HG02973 (cell line): ENCODE data around the gene OCA2.
"Not testable (repeated sequence)": the region's sequence is repeated elsewhere in the genome, so short reads cannot be mapped to it uniquely, and the experiment has no call there.

Experiments
- ATAC-seq: cut with Tn5 transposase; IDR thresholded peaks from one replicate; pipeline ENCODE4 v1.9.1; 2021; ENCODE audit warnings: moderate library complexity; ENCODE audit not compliant: unreplicated experiment

OCA2 gene

DNA sequence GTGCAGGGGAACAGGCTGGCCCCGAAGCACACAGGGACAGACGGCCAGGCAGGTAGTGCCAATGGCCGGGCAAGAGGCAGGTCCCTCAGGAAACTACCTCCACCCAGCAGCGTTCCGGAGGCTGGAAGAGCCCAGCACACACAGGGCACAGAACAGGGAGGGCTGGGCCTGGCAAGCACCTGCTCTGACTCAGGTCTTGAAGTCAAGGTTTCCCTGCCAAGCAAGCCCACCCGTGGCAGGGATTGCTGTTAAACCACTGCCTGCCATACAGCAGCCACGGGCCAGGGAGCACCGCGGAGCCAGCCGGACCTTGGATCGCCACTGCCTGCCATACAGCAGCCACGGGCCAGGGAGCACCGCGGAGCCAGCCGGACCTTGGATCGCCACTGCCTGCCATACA, 22.5 kb upstream of the OCA2 start:
- not testable (repeated sequence) for ATAC-seq

DNA sequence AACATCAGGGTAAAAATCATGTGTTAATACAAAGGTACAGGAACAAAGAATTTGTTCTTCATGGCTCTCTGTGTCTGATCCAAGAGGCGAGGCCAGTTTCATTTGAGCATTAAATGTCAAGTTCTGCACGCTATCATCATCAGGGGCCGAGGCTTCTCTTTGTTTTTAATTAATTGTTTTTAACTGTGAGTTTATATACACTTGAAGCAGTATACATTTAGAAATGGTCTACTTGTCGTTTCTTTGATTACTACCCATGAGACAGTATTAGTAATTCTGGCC, 21.2 kb upstream of the OCA2 start:
- no peak for ATAC-seq

DNA sequence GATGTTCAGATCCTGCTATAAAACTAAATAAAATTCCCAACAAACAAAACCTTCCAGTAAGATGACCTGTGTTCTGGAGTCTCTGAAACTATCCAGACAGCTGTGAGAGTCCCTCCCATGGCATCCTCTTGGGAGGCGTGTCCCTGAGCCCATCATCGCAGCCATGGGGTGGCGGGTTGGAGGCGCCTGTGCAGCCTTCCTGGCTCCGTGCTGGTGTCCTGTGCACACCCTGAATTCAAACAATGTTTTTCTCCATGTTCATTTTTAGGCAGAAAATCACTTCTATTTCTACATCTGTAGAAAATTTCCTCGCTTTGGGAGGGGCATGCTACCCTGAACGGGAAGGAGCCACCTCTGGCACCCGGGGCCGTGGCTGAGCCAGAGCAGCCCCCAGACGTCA, 19.4 kb upstream of the OCA2 start:
- ATAC-seq: no peak

DNA sequence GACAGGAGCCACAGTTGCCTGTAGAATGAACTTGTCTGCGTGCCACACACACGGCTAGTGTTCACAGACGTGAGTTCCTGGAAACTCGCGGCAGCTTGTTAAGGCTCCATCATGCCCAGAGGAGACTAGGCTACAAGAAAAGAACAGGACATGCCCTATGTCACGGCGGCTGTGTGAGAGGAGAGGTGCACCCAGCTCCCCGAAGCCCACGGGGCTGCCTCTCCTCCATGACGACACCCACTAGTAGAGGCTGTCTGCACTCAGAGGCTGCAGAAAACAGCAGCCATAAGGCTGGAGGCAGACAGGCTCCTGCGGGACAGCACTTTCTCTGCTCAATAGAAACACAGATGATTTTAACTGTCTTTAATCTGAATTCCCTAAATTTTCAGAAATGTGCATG, 19.0 kb upstream of the OCA2 start:
- ATAC-seq: no peak

DNA sequence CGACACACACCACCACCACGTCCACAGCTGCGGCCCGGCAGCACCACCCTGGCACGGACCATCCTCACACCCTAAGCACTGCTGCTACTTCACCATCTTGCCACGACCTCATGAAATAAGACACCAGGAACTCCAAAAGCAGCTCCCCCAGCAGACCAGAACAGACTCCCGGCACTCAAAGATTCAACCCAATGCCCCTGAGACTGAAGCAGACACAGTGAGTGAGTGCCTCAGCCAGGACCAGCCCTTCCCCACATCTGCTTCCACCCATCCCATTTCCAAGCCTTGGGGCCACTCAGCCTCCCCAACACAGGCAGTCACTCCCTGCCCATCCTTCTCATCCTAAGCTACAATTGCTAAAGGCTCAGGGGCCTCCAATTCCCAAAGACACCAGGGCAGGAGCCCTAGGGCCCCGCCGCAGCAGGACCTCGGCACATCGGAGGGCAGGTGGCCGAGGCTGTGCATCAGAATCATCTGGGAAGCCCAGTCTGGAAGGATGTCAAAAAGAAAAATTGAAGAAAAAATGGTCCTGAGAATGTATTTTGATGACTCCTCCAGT, 18.4 kb upstream of the OCA2 start:
- ATAC-seq: no peak

DNA sequence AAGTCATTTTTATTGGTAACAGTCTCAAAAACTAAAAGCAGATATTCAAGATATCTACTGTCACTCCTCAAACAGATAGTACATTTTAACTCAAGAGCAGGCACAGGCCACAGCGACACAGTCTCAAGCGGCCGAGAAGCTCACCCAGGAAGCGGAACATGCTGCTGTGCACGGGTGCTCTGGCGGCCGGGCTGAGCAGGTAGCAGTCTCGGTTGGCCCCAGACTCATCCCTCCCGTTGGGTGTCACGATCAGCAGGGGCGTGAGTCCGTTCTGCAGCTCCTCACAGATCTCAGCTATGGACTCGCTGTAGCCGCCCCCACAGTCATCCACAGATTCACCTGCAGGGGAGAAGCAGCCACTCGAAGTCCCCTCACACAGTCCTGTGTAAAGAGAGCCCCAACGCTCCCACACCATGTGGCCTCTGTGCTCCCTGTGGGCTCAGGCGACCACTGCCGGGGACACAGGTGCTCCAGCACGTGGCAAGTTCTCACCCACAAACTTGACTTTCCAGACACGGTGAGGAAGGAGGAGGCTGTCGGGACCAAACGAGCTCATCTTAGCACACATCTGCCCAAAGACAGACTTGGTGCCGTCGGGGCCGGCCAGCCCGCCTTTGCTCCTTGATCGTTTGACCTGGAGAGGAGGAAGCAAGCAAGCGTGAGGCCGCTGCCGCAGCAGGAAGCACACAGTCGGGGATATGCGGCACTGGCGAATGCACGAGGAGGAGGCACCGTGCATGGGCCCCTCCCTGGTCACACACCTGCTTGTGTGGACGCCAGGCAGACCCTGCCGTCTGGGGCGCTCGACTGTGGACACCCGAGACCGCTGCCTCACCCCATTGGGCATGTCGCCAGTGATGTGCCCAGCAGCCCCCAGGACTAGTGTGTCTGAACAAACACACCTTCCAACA, 17.7 kb upstream of the OCA2 start:
- ATAC-seq: no peak

DNA sequence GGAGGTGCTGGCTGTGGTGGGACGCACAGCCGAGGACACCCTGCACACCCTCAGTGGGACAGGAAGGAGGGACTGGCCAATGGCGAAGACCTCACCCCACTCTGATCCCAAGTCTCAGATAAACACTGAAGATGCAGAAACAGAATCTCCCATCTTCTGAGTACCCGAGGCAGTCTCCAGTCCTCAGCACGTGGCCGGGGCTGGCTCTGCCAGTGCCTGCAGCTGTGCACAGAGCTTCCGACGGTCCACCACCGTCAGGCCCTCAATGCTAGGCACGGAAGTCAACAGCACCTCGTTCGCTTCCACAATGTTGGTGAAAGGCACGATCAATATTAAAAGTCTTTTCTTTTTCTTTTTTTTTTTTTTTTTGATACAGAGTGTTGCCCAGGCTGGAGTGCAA, 16.8 kb upstream of the OCA2 start:
- no peak for ATAC-seq

DNA sequence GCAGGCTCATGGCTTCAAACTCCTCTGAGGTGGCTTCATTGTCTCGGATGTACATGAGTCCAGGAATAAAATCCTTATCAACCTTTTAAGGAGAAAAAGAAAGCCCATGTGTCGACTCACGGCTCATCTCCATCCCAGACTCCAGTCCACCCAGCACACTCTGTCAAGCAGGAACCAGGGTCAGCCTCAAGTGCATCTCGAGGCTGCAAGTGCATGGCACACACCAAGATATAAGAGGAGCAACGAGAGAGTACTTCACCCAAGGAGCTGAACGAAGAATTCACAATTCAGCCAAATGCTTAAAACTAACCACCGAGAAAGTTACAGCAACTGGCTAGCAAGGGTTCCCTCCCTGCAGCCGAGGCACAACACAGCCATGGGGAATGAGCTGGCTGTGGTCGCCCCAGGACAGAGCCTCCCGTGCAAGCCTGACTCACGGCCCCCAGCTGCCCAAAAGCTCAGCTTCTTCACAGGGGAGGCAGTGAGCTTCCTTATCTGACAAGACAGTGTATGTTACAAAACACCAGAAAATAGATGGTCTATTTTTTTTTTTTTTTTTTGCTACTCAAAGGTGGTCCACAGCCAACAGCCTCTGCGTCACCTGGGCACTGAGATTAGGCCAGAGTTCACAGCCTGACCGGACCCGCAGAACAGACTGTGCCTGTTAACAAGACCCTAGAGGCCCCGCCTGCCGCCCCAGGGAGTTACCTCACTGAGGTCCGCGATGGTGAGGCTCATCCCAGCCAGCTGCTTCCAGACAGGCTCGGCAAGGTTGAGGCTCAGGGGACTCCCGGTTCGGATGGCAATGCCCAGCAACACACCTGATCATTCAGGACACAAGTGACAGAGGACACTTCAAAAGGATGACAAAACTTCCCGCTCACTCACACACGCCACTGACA, 15.9 kb upstream of the OCA2 start:
- no peak for ATAC-seq

DNA sequence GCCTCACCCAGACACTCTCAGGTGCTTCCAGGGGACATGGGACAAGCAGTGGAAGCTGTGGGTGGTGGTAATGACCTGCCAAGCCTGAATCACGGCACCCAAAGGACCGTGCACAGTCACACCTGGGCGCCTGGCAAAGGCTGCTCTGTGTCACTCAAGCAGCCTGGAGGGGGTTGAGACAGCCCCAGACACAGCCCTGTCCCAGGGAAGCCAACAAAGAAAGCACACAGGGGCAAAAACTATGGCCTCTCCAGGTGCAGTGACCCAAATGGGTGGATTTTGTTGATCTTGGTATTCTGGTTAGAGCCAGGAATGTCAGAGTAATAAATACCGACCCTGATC, 15.0 kb upstream of the OCA2 start:
- no peak for ATAC-seq

DNA sequence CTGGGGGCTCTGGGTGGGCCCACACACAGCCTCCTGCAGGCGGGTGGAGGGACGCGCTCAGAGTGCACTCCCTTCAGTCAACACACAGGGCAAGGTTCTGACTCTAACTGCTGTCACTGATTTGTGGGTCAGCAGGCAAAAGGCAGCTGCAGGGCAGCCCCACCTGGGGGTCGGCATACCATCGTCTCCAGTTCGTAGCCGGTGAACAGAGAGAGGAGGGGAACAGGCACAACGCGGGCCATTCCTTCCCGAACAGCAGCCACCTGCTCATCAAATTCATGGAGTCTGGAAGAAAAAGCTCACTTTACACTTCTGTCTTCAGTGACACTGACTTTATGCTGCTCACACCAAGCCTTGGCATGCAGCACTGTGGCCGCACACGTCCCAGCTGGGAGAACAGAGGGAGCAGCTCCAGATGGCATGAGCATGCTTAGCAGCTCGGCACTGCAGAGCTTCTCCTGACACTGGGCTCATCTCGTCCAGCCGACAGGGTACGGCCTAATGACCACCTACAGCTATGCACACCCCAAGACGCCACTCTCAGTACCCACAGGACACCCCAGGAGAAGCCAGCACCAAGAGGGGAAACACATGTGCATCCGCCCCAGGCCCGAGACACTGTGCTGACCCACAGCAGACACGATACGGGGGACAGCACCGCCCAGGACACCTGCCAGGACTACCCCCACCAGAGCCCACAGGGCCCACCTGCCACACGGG, 14.4 kb upstream of the OCA2 start:
- ATAC-seq: no peak

DNA sequence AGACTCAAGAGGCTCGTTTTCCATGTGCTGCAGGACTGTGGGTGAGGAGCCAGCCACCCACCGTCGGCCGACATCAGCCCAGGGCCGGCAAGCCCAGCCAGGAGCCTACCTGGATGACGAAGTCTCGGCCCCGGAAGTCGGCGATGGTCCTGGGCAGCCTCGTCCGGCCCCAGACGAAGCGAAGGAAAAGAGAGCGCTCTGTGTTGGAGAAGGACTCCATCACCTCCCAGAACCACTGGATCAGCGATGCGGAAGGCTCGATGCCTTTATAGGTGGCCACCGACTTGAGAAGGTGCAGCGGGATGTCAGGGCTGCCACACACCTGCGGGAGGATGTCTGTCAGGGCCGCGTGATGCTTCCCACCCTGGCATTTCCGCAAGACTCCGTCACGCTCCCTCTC, 13.8 kb upstream of the OCA2 start:
- ATAC-seq: no peak

DNA sequence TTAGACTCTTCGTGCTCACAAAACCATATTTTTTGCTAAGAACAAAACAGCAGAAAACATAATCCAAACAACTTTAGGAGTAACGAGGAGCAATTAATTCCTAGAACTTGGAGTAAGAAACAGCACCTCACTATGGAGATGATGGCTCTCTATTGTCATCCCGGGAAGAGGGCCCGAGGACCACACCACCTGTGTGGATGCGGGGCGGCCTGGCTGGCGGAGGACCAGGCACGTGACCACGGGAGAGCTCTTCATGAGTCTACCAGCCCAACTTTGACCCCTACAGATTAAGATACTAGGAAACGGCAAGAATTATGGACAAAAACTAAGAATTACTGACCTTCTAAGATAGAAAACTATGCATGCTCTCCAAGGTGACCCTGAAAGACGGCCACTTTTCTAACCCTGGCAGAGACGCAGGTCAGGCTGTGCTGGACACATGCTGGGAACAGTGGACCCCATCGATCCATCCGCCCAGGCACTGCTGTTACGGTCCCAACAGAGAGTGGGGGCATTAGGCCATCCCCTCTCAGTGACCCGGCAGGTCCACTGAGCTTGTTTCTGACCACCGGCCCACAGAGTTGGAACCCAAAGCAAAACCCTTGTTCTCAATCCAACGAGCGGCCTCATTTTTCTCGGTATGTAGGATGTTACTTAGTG, 13.1 kb upstream of the OCA2 start:
- no peak for ATAC-seq

DNA sequence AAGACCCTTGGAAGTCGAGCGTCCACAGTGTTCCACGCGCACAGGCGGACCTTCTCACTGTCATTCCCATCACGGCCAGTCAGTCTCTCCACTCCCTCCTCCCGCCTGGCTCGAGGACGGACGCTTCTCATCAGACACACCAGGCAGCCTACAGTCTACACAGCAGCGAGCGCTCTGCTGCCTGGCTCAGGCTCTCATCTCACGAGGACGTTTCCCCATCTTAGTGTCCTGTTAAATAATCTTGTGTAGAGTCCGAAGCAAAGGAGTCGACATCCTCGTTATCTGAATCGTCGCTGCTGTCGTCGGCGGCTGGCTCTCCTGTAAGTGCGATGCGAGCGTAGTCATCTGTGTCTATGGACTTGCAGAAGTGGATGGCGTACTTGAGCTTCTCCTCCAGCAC, 12.4 kb upstream of the OCA2 start:
- no peak for ATAC-seq

DNA sequence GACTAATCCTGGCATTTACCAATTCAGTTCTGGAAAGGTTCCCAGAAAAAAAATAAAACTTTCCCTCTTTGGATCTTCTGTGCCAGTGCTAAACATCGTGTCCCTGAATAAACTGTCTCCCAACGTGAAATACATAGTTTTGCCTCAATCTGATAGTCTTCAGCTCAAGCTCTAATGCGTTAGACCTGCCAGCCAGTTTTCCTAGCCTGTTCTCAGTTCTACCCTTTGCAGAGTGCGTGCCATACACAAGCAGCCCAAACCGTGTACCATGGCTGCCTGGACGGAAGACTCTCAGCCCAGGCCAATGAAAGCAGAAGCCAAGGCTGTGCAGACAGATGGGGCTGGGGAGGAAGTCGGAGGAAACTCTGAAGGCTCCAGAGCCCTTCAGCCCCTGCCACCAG, 11.4 kb upstream of the OCA2 start:
- no peak for ATAC-seq

DNA sequence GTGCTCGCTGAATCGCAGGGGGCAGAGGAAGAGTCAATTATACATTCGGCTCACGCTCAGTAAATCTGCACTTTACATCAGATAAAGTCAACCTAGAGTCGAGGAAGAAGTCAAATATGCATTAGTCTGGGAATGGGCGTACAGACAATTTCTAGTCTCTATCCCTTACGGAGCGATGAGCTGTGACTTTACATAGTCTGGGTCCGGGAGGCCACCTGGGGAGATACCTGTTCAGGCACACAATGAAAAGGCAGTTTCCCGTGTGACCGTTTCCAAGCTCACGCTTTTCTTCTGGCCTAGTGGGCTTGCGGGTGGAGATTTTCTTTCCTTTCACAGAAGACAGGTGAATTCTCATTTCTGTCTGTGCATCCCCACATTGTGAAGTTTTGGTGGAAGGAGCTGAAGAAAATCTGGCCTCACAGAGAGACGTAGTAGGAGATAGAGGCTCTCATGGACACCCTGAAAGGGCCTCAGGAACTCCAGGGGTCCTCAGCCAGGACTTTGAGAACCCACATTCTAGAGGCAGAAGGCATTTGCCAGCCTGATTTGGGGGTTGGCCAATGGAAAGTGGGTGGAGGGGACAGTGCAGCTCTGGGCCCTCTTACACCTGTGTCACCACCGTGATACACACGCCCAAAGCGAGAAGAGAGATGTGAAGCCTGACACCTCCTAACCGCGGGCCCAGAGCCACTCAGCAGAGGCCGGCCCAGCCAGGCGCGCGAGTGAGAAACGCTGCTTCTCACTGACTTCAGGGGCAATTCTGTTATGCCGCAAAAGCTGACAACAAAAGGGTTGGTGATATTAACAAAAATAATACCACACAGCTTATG, 10.7 kb upstream of the OCA2 start:
- ATAC-seq: no peak

DNA sequence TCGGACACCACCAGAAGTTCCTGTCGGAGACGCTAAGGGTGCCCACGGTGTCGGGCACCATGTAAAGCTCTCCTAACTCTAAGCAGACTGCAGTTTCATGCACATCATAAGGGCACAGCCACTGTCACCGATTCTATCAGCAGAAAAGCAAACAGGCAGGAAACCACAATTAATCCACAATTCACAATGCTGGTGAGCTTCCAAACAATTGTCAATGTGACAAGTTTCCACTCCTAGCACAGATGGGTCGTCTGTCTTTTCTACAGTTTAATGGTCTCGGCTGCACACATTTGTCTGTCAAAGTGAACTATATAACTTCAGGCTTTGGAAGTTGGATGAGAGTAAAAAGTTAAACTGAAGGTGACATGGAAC, 8.8 kb upstream of the OCA2 start:
- no peak for ATAC-seq

DNA sequence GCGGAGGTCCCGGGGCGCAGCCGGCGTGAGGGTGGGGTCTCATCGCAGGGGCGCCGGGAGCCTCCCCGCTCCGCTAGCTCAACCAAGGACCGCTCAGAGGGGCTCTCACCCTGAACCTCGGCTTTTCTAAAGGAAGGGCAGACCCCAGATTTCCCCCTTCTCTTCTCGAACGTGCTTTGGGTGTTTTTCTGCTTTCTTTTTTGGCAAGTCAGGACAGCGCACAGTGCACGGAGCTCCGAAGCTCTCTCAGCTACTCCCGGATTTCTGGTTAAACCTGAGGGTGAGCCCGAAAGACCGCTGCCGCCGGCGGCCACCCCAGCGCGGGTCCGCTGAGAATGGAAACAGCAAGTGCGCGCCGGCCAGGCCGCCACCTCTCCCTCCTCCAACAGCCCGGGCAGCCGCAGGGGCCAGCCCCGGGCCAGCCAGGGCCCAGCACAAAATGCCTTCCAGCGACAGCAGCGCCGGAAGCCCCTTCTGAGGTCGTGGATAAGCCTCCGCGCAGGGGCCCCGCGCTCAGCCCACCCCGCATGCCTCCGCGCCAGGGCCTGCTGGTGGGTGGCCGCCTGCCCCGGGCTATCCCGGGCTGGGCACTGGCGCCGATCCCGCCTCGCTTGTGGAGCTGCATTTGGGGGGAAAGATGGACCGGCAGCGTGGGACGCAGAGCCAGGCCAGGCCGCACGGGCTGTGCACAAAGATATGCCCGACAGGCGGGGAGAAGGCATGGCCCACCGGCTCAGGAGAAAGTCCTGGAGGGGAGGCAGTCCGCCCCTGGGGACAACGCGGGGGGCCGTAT, 8.2 kb upstream of the OCA2 start:
- no peak for ATAC-seq

DNA sequence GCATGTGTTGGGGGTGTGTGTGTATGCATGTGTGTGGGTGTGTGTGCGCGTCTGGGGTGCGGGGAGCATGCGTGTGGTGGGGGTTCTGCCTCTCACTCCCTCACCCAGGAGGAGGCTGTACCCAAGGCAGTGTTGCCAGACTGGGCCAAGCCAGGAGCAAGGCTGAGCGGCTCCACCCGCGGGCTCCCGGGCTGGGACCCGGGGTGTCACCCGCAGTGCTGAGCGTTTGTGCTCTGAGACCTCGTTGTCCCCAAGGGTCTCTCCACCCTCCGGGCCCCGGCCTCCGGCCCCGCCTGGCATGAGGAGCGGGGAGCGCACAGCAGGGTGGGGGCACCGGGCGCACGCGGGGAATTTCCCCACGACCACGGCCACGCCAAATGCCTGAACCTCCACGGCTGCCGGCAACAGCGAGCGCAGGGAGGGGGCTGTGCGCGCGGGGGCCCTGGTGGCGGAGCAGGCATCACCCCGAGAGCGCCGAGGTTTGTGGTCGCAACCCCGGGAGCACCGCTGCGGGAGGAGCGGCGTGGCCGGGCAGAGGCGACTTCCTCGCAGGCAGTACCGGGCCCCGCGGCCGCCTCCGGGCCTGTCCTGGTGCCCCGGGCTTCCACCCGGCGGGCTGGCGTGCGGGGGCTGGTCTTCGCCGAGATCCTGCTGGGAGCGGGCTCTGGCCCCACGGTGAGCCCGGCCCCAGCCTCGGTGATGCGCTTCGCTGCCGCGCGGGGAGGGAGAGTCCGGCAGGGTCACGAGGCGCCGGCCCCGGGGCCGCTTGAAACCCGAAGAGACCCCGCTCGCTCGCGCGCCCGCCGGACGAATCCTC, 7.4 kb upstream of the OCA2 start:
- ATAC-seq: no peak
